Measurements from ENCODE around the gene WNT2.

GRCh38 chr7:117372073-117372472 lies 49.2 kb upstream of the WNT2 start:
- no peak for TF ChIP-seq SMC3 (IDR thresholded peaks at IDR 0.05; ENCODE audit: borderline replicate concordance, low read length)
- no peak for TF ChIP-seq POLR2A (IDR thresholded peaks at IDR 0.05; ENCODE audit: low read depth, low read length)

All from GM12878 (cell line).